MV-4-11 (cell line): ENCODE data around the gene ADAMTS17.
"Not testable (repeated sequence)": the region's sequence is repeated elsewhere in the genome, so short reads cannot be mapped to it uniquely, and the experiment has no call there.

ENCODE experiments used
- DNase-seq: peaks from one replicate; lab custom pipeline; 2025; lab: John Stamatoyannopoulos, UW

ADAMTS17 gene

DNA sequence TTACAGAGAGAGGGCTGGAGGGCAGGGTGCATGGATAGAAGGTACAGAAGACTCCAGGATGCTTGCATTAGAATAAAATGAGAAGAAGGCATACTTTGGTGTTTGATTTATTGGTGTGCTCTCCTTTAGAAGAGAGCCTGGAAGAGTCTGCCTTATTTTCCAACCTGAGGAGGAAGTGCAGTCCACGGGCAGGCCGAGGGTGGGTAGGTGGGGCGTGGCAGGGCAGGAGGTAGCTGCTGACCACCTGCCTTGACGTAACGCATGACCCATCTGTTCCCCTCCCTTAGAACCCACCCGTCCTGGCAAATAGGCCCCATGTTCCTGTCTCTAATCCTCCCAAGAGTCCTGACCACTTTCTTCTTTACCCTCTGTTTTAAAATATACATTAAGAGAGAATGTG lies 386.2 kb downstream of the ADAMTS17 start:
- no peak for DNase-seq

DNA sequence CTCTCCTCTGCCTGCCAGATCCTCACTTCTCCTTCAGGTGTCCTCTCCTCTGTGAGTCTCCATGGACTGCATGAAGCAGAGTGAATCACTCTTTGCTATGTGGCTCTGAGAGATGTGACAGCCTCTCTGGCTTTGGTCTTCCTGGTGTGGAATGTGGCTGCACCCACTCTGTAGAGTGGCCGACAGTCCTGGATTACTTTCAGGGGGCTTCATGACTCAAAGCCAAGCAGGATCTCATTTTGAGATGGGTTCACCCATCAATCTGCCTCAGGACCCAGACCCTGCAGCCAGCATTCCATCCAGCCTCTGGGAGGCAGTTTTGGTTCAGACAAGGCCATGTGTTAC lies 386.6 kb downstream of the ADAMTS17 start:
- DNase-seq = no peak

DNA sequence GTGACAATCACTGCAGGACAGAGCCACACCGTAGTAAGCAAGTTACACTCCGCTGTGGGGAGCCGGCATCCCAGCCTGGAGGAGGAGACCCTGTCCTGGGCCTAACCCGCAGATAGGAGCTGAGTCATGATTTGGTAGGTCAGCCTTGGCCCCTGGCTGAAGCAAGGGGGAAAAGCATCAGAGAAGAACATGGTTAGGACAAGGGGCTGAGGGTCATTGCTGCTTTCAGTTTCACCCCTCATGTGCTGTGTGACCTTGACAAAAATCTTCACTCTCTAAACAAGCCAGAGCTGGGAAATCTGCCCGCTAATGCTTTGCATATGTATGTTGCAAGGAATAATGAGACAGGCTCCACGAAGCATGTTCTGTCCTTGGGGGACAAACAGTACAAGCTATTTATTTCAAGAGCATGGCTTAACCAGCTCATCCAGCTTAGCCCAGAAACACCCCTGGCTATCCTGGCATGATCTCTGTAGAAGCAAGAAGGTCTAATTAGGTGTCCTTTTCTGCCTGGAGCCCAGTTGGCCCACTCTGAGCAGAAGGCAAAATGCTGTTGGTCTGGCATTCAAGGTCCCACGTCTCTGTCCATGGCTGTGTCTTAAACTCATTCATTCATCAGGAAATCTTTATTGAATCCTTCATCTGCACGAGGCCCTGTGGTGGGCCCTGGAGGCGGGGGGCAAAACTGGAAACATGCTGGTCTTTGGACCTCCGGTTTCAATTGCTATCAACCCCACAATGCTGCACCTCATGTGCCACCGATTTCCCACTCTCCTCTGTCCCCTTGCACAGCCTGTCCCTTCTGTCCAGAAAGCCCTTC lies 387.2 kb downstream of the ADAMTS17 start:
- DNase-seq = no peak

DNA sequence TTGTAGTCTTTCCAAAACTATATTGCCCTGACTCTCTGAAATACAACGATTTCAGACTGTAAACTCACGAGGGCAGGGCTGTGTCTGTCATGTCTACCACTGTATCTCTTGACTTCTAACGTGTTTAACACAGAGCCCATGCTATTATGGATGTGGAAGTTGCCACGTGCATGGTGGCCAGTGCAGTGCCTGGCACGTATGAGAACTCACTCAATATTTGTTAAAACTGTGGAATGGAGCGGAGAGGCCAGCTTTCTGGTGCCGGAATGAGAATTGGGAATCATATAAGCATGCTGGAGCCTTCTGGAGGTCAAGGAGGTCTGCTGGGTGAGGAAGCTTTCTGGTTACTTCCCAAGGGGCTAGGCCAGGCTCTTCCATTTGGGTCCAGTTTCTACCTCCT lies 387.9 kb downstream of the ADAMTS17 start:
- no peak for DNase-seq

DNA sequence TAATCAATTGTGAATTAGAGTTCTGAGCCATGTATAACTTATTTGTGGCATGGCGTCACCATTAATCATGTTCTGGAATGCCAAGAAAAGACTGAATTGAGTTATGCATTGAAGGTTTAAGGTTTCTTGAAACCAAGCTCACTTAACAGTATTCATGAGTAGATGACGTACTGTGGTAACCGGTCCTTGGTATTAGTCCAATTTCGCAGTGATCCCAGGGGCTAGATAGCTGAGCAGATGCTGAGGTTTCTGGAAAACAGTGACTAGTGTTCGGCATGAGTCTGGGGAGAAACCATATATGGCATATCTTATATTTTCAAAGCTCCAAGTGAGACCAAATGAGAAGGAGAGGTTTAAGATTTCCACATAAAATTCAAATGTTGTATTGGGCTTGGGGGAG lies 390.3 kb downstream of the ADAMTS17 start:
- no peak for DNase-seq

DNA sequence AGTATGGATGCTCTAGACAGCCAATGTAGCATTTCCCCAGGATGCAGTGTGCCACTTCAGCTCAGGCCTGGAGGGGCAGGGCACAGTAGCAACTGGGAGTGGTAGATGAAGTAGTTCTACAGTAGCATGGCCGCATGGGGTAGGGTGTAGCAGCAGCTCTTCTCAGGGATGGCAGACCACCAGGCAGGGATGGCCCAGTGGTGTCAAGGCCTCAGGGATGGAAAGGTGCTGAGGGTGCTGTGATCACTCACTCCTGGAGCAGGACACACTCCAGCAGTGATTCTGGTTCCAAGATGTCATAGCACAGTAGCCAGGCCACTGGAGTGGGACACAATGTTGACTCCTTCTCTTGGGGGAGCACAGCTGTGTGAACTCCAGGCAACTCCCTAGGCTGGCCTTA lies 397.6 kb downstream of the ADAMTS17 start:
- no peak for DNase-seq

DNA sequence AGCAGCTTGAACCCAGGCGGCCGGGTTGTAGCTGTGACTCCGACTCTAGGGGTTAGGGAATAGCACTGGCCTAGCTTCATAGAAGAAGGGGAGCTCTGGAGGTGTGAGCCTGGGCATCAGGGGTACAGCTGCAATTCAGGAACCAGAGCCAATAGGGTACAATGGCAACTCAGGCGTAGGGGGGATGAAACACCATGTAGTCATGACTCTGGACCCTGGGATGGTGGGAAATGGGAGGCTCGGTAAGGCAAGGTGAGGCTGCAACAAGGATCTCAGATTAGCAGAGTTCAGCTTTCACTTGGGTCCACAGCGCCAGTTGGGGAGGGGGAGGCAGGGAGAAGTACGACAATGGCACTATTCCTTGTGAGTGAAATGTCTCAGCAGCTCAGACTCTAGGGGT lies 398.3 kb downstream of the ADAMTS17 start:
- DNase-seq = no peak

DNA sequence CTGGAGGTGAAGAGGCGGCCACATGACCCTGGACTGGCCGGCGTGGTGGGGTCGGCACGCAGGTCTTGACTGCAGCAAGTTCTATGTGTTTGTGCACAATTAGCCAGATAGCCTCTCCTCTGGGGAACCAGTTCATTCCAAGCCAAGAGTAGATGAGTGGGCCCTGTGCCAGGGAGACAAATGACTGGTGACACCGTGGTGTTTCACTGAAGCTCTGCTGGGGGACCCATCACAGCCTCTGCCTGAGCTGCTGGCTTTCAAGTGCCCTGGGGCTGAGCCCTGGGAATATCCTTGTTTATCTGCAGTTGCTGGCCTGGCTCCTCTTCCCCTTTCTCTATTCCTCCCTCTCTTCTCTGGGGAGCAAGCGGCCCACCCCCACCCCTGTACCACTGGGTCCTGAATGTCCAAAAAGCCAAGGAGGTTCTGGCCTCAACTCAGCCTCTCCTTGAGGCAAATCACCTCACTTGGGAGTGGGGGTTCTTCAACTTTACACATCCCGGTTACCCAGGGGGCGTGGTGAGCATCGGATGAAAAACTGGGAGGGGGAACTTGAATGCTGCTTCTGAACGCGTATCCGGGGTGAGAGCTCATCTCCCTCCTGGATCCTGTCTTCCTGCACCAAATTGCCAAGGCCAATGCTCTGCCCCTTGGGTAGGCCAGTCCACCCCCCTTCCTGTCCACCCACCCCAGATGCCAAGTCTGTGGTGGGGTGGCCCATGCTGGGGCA lies 408.9 kb downstream of the ADAMTS17 start:
- no peak for DNase-seq

DNA sequence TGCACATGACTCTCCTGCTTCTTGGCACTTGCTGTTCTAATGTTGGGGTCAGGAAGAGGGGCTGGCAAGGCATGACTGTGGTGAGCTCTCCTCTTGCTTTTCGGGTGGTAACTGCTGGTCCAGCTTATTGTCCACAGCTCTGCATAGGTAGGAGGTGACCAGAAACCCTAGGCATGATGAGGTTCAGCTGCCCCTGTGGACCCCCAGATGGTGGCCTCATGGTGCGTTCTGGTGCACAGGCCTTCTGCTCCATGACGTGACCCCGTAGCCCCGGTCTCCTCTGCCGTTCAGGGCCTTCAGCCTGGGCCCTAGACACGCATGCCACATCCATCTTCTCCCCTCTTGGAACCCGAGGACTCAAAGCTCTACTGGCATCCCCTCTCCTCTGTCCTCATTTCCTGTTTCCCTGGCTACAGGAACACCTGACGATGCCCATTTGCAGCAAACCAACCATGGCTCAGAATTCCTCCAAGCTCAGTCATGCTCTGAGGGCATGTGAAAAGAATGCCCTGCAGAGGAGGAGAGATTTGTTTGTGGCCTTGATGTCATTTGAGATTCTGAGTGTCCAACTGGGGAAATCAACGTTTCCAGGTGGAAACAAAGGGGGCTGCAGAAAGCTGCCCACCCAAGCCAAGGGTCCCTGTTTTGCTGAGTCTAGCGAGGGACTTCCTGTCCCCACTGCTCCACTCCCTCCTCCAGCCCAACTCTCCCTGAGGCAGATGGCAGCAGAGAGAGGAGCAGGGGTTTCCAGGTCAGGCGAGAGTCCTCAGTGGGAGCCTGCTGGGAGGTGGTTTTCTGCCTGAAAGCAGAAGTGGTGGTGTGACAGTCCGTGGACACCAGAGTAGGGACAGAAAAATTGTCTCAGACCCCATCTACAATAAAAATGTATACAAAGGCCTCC lies 409.8 kb downstream of the ADAMTS17 start:
- no peak for DNase-seq

DNA sequence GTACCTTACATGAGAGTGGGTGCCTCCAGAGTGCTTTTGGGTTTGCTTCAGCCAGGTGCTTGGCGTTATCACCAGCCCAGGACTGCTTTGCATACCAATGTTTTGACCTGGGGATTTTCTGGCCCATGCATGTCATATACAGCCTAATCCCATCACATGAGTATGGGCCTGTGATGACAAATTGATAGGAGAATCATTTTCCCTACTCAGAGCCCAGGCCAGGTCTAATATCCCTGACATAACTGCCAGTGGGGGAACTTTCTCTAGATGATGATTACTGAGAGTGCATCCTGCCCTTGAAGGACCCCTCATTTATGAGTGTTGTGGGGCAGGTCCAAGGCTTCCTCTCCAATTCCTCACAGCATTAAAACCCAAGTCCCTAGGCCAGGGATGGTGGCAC lies 411.1 kb downstream of the ADAMTS17 start:
- no peak for DNase-seq

DNA sequence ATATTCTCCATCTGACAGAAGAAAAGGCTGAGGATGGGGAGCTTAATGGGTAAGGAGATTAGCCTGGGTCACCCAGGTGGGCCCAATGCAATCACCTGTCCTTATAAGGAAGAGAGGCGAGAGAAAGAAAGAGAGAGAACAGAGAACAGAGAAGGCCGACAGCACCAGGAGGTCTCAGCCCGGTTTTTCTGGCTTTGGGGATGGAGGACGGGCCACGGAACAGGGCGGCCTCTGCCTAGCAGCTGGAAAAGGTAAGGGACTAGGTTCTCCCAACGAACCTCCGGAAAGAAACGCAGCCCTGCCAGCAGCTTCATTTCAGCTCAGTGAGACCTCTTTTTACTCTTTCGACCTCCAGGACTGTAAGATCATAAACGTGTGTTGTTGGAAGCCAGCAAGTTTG lies 412.5 kb downstream of the ADAMTS17 start:
- no peak for DNase-seq

DNA sequence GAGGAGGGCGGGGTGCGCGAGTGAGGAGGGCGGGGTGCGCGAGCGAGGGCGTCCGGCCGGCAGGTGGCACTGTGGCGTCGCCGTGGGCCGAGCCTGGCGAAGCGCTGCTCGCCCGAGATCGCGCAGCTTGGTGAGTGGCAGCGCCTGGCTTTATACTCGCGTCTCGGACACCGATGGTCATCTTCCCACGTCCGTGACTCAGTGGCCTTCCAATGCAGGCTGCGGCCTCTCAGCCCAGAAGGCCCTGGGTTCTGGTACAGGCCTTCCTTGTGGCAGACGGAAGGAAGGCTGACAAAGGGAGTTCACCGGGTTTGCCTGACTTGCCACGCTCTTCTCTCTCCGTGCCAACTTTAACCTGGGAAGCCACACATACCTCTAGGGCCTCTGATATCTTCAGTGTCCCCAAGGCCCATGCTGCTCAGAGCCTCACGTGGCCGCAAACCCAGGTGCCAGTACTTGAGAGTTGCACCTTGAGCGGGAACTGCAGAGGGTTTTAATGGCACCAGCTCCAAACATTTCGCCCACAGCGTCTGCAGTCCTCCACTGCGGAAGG lies 413.3 kb downstream of the ADAMTS17 start:
- DNase-seq = peak; percentile 39

DNA sequence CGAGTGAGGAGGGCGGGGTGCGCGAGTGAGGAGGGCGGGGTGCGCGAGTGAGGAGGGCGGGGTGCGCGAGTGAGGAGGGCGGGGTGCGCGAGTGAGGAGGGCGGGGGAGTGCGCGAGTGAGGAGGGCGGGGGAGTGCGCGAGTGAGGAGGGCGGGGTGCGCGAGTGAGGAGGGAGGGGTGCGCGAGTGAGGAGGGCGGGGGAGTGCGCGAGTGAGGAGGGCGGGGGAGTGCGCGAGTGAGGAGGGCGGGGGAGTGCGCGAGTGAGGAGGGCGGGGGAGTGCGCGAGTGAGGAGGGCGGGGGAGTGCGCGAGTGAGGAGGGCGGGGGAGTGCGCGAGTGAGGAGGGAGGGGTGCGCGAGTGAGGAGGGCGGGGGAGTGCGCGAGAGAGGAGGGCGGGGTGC lies 415.2 kb downstream of the ADAMTS17 start:
- DNase-seq = not testable (repeated sequence)

DNA sequence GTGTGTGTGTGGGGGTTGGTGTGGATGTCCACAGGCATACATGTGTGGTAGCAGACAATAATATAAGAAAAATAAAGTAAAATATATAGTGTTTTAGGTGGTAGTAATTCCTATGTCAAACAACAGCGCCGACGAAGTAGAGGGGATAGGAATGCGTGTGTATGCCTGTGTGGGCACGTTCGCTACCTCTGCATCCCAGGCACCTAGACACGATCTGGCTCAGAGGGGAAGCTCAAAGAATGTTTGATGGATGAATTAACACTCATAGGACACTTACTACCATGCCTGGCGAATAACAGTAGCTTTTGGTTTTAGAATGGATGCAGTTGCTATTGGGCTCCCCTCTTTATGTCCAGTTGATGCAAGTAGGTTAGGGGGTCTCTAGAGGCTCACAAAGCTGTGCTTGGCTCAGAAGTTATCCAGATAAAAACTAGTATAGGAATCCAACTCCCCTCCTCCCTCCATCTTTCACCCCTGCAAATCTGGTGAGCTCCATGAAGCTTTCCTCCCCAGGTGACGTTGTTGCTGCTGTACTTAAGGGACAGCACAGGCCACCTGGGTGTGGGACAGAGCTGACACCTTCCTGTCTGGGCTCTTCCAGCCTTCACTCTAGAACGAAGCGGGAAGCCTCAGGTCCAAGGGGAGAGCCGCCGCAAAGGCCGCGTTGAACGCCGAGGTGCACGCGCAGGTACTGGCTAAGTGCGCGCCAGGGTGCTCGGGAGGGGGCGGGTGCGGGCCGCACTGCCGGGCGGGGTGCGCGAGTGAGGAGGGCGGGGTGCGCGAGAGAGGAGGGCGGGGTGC lies 415.9 kb downstream of the ADAMTS17 start:
- DNase-seq = no peak

DNA sequence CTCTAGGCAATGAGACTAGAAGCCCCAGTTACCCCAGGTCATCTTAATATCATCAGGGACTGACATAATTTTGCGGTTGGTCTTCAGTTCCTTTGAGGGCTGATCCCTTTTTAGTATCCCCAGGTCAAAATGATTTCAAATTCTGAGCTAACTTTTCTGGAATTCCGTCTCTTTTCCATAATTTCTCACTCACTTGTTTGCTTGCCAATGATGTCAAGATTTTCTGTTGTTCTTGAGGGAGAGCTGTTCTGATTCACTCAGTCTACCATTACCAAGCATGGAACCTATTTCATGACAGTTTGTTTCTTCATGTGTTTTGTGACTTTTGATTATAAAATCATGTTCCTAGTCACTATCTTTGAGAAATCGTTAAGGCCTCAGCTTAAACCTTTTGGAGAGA lies 418.1 kb downstream of the ADAMTS17 start:
- DNase-seq = no peak
